Measurements from ENCODE around the gene ATP13A4. TPM values are rescaled to one million over a fixed set of nuclear protein-coding genes. Genes with fewer than 3 reads are reported as not detected.

Gene ATP13A4
- total and polyA plus RNA-seq, 2 of the 8 experiments (the other 6 are each of a cell fraction or from before 2014, with no cell fraction given), result 0.12 TPM; not detected in 1

GRCh38 chr3:193506921-193507320 lies 47.8 kb downstream of the ATP13A4 start (continued):
- TF ChIP-seq MAX (IDR thresholded peaks at IDR 0.05), result no peak
- TF ChIP-seq TBP (IDR thresholded peaks at IDR 0.05; ENCODE audit: low read depth, low read length), result no peak
- no peak for TF ChIP-seq TAF7 (optimal IDR thresholded peaks at IDR 0.05; ENCODE audit: borderline replicate concordance, low read depth, low read length)
